AG09309 (cell line): ENCODE results near the gene RALGAPA1.
"Not testable (repeated sequence)": the region's sequence is repeated elsewhere in the genome, so short reads cannot be mapped to it uniquely, and the experiment has no call there.

ENCODE experiments used
- DNase-seq: peaks from one replicate; pipeline ENCODE4 v3.0.0-alpha.2; 2010; ENCODE audit warnings: low read depth
- H3K4me3 ChIP-seq: 2 replicates; pipeline ENCODE4 v1.5.1; 2011; ENCODE audit warnings: mild to moderate bottlenecking, low read depth, low read length, moderate library complexity; ENCODE audit not compliant: control insufficient read depth
- CTCF ChIP-seq: IDR thresholded peaks from 2 replicates; pipeline ENCODE4 v1.5.1; 2011; ENCODE audit warnings: mild to moderate bottlenecking, low read depth, low read length, inconsistent platforms; ENCODE audit not compliant: insufficient read depth, control insufficient read depth; ENCODE audit errors: missing control alignments

The RALGAPA1 gene

GRCh38 chr14:35689000-35689460 is 120.1 kb downstream of the RALGAPA1 start:
- TF ChIP-seq CTCF: no peak
- no peak overlapping the region for H3K4me3 ChIP-seq
- no peak for DNase-seq

GRCh38 chr14:35688126-35688826 is 120.8 kb downstream of the RALGAPA1 start:
- DNase-seq: no peak
- H3K4me3 ChIP-seq: no peak overlapping the region
- TF ChIP-seq CTCF: no peak

GRCh38 chr14:35687335-35687939 is 121.7 kb downstream of the RALGAPA1 start:
- peak; percentile 3 for DNase-seq
- H3K4me3 ChIP-seq: no peak overlapping the region
- peak; percentile 87 for TF ChIP-seq CTCF

GRCh38 chr14:35683688-35684087 is 125.4 kb downstream of the RALGAPA1 start:
- DNase-seq: not testable (repeated sequence)

GRCh38 chr14:35682802-35683201 is 126.3 kb downstream of the RALGAPA1 start:
- no peak for TF ChIP-seq CTCF

More at GRCh38 chr14:35683688-35684087, 125.4 kb downstream of the RALGAPA1 start:
- H3K4me3 ChIP-seq: not testable (repeated sequence)

GRCh38 chr14:35678403-35679028 is 130.6 kb downstream of the RALGAPA1 start:
- no peak for TF ChIP-seq CTCF
- DNase-seq: no peak
- H3K4me3 ChIP-seq: no peak overlapping the region

More at GRCh38 chr14:35682802-35683201, 126.3 kb downstream of the RALGAPA1 start:
- H3K4me3 ChIP-seq: no peak overlapping the region
- no peak for DNase-seq

GRCh38 chr14:35669782-35670181 is 139.3 kb downstream of the RALGAPA1 start:
- no peak for TF ChIP-seq CTCF
- DNase-seq: peak; percentile 2
- H3K4me3 ChIP-seq: no peak overlapping the region
